D341Med (cell line): ENCODE results near the gene LCMT2.
"Not testable (repeated sequence)": the region's sequence is repeated elsewhere in the genome, so short reads cannot be mapped to it uniquely, and the experiment has no call there.

Experiments used
- DNase-seq: peaks from one replicate; pipeline ENCODE4 v3.0.0; 2012; ENCODE audit warnings: low spot score

LCMT2 gene

DNA sequence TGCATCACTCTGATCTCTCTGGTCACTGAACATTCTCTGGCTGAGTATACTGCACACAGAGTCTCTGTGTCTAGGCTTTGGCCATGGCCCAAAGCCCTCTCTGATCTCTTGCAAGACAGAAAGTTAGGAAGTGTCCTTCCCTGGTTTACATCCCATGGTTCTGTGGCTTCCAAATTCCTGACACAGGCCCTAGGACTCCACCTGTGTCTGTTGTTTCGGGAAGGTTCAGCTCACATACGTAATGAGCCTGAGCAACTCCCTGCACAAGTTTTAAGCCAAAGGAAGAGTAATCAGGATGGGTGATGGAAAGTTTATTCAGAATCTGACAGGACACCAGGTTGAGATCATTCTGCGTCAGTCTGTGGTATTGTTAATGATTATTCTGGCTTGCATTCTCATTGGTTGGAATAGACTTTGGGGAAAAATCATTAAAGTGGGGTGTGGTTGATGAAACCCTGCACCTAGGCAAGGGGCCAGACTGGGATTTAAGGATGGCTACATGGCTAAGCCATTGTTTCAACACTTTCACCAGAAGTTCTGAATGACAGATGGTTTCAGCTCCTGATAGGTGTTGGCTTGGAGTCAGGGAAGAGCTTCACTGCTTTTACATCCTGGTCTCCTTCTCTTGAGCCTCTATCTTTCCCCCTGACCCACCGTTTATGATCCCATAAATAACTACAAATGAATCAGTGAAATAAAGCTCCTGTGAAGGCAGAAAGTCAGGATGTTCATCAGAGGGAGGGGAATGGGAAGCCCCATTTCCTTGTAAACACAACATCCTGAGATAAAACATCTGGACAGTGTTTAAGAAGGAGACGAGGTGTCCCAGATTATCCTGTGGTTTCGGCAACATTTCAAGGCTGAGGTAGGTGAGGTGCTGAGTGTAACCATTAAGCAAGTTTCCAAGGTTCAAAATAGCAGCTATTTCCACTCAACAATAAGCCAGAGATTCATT lies 14.1 kb downstream of the LCMT2 start:
- DNase-seq, result no peak

DNA sequence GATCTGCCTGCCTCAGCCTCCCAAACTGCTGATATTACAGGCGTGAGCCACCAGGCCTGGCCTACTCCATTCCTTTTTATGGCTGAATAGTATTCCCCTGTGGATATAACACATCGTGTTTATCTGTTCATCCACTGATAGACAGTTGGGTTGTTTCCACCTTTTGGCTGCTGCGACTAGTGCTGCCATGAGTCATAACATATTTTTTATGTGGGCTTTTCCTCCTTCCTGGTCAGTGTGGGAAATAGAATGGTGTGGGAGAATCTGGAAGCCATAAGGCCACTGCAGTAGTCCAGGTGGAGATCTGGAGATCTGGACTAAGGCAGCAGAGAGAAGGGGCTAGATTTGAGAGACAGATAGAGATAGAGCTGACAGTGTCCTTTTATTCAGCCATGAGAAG lies 16.2 kb downstream of the LCMT2 start:
- DNase-seq, result no peak

GRCh38 chr15:43312378-43312777 lies 18.0 kb downstream of the LCMT2 start:
- no peak for DNase-seq

DNA sequence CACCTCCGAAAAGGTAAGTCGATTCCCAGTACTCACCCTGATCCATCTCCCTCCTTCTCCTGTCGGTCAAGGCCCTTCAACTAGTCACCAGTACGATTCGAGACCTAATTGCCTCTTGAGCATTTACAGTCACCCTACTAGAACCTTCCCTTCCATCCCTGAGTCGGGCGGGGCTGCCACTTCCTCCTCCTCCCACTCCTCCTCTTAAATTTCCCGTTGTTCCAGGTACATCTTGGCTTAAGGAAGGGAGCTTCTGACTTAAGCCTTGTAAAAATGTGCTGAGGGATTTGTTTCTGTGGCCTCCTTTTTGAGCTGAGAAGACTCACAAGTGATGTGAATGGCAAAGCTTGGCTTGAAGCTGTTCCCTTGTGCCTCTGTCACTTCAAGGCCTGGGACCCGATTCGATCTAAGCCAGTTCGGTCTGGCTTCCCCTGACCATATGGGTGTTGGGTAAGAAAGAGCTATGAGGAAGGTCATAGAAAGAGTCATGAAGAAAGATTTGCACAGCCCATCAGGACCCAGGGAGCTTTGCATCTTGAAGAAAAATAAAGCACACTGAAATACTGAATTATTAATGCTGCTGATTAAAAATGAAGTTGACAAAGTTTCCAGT lies 28.1 kb downstream of the LCMT2 start, which contains the start of gene TGM7:
Gene TGM7, minus strand, starts transcription at position 51 of the 613 bp plus-strand sequence.
- DNase-seq, result no peak

DNA sequence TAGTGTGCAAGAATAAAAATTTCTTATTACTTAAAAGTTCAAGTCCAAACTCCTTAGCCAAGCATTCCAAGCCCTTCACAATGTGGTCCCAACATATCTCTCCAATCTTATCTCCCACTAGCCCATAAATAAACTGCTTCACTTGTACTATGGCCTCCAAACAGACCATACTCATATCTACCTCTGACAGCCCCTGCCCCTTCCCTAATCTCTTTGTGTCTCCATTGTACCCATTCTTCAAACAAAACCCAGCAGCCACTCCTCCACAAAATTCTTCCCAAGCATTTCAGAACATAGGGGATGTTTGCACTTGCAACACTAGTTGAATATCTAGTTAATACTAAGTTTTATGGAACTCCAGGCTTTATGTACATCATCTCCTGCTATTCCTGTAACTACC lies 30.5 kb downstream of the LCMT2 start:
- no peak for DNase-seq

DNA sequence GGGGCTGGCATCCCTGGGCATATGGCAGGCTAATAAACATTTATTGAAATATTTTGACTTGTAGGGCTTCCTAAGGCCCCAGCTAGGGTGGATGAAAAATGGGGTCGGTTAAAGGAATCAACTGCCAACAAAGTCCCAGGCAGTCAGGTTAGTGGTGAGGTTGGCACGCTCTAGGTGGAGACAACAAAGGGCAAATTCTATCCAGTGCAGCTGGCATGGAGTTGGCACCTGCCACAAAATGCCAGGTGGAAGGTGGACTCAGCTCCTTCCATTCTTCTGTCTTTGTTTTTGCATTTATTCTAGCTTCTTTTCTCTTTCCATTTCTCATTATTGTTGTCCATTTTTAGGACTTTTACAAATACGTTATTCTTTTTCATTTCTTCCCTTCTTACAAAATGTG lies 31.0 kb downstream of the LCMT2 start:
- DNase-seq, result no peak

DNA sequence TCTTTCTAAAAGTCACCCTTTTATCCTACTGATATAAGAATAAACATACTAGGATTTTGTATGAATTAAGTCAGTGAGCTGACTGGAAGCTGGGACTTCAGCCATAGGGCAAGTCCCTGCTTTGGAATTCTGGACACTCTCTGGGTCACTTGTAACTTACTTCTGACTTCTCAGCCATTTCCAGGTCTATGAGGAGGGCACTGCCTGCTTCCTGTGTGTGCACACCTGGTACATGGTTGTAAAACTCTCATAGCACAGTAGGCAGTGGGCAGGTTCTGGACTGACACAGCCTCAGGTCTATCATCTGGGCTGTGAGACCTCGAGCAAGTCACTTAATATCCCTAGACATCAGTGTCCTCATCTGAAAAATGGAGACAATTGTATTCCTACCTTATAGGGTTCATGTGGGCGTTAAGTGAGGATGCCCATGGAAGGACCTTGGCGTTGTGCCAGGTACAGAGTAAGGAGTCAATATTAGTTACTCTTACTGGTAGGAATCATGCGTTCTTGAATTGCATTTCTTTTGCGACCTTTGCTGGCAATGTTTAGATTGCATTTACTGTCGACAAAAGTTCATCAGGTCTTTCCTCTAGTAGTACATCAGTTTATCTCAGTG lies 36.2 kb downstream of the LCMT2 start:
- DNase-seq, result no peak

- DNase-seq, result peak; percentile 51
Measured at GRCh38 chr15:43293432-43293831, 36.9 kb downstream of the LCMT2 start.

DNA sequence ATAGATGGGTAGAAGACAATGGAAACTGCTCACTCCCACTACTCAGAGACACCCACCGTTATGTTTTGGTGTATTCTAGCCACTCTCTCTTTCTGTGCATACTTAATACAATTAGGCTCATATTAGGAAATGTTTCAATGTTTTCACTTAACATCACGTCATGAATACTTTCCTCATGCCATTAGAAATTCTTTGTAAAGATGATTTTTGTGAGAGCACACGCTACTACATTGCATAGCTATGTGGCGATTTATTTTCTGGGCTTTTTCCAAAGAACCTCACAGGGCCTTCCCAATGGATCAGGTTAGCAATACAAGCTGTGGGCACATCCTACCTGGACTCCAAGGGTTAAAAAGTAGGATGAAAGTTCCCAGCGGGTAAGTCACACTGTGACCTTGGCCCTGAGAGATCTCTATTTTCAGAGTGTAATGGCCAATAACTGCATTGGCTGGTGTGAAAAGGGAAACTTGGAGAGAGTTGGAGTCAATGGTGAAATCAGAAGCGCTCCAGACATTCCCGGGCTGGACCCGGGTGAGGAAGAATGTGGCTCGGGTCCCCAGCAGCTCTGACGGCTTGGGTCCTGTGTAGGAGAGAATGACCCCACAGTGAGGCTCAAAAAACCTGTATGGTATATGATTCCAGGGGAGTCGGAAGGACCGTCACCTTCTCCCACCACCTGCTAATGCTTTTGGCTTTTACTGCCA lies 37.8 kb downstream of the LCMT2 start:
- no peak for DNase-seq

DNA sequence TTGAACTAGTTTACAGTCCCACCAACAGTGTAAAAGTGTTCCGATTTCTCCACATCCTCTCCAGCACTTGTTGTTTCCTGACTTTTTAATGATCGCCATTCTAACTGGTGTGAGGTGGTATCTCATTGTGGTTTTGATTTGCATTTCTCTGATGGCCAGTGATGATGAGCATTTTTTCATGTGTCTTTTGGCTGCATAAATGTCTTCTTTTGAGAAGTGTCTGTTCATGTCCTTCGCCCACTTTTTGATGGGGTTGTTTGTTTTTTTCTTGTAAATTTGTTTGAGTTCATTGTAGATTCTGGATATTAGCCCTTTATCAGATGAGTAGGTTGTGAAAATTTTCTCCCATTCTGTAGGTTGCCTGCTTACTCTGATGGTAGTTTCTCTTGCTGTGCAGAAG lies 40.7 kb downstream of the LCMT2 start:
- not testable (repeated sequence) for DNase-seq

DNA sequence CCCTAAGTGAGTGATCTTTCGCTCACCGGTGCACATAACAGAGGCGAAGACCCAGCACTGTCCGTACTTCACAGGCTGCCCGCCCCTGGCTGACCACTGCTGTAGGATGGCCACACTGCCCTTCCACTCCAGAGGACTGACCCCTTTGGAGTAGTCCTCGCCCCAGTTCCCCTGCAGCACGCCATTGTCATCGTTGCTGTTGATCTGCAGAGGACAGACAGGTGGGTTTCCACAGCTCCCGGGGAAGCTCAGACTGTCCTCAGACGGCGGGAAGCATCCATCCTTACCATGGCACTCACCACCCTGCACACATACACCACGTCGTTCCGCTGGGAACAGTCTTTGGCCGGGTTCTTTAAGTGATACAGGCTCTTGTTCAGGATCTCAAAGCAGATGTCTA lies 43.1 kb downstream of the LCMT2 start:
- DNase-seq, result no peak

DNA sequence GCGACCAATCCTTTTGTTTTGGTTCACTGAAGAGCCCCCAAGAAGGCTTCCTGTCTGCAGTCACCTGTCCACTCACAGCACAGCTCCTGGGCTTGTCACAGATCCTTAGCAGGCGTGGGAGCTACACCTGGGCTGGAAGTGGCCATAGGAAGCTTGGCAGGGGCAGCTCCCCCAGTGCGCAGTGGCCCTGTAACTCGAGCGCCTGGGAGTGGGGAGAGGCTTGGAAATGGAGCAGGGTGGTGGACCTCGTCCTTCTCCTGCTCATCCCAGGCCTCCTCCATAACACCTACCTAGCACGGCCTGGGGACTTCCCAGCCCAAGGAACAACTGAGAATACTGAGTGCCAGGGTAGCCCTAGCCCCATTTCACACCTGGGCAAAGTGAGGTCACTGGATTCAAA lies 44.3 kb downstream of the LCMT2 start:
- no peak for DNase-seq

DNA sequence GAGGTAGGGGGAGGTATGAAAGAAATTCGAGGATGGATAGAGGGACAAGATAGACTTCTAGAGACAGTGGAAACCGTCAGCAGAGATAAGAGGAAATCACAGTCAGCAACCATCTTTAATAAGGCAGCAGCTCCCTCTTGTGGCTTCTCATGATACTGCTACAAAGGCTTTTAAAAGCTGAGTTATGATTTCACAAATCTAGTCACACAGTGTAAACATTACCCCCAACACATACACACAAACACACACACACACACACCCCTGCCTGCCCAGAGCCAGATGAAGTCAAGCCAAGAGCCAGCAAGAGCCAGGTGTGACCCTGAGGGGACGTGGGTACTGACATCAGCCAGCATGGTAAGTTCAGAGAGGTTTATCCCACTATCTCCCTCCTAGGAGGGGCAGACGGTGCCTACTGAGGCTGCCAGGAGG lies 44.8 kb downstream of the LCMT2 start:
- peak; percentile 65 for DNase-seq

DNA sequence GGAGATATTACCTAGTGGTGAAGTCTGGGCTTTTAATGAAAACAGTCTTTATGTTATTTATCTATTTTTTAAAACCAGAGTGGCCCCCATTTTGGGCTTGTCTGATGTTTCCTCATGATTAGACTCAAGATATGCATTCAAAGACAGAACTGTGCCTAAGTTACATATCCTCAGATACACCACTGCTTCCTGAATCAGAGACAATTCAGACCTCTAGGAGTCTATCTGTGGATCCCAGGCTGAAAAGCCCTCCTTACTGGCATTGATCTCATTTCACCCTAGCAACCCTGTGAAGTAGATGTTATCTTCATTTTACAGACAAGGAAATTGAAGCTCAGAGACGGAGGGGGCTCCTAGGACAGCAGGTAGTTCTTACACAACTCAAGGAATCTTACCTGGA lies 46.8 kb downstream of the LCMT2 start:
- DNase-seq, result no peak

GRCh38 chr15:43281926-43282602 lies 48.3 kb downstream of the LCMT2 start:
- DNase-seq, result no peak

DNA sequence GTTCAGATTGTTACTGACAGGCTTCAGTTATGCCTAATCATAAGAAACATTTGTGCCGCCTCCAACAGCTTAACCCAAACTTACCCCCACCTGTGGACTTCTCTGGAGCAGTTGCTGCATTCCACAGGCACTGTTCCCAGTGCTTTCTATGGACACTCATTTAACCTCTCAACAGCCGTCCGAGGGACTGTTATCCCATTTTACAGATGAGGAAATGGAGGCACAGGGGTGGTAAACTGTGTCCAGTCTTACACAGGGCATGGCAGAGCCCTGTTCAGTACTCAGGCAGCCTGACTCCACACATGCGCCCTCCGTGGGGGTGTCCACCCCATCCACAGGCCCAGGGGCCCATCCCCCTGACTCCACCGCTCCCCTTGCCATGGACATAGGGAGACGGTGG lies 49.4 kb downstream of the LCMT2 start:
- DNase-seq, result no peak

GRCh38 chr15:43279496-43279895 lies 50.9 kb downstream of the LCMT2 start:
- no peak for DNase-seq

- no peak for DNase-seq
Measured at GRCh38 chr15:43278869-43279268, 51.5 kb downstream of the LCMT2 start.

DNA sequence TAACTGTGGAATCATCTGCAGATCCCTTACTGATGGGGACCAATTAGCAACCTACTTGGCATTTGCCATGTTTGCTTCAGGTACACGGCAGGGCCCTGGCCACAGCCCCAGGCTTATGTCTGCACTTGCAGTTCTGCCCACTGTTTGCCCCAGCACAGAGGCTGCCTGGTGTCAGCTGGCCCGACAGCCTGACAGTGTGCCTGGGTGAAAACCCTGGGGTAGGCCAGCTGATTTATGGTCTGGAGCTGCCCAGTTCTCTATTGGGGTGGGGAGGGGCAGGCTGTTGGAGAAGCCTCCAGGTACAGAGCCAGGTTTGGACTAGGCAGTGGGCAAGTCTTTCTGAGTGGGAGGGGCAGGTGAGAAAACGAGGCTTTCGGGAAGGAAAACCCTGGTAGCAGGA lies 52.5 kb downstream of the LCMT2 start:
- no peak for DNase-seq

GRCh38 chr15:43277231-43277823 lies 53.0 kb downstream of the LCMT2 start:
- no peak for DNase-seq

DNA sequence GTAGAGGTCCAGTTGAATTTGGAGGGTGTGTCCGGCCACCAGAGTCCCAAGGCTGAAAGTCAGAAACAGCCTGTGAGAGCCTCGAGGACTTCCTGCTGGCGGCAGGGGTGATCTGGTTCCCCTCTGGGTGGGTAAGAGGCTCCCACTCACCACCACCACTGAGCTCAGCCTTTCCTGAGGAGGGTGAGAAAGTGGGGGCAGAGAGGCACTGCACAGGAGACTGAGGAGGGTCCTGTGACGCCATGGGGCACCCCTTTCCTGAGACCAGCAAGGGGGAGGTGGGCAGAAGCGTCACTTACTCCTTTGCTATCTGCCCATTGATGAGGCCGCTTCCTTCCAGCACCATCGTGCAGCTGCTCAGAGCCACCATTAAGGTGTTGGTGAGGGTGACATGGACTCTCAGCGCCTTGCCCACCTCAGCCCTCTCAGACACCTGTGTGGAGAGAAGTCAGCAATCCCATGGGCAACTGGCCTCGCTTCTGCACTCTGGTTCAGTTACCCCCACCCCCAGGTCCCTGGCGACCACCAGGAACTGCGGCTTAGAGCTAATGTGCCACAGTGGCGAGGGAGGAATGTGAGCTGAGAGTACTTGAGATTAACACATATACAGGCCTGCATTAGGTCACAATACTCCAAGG lies 53.7 kb downstream of the LCMT2 start:
- no peak for DNase-seq
